OCI-LY1 (cell line): ENCODE results near the gene PDE4D.

Experiments
- EZH2 ChIP-seq: fragments of 200-600 bp; sonication (generic), shearing (Covaris generic); IDR thresholded peaks from 2 replicates; pipeline ENCODE4 v1.8.0; 2017; ENCODE audit warnings: borderline replicate concordance, mixed run types, mild to moderate bottlenecking, antibody characterized with exemption, low read length, moderate library complexity, mixed read lengths
- TF ChIP-seq, protein P1 (sequence below): fragments of 200-600 bp; sonication (generic), shearing (Covaris generic); IDR thresholded peaks from 2 replicates; pipeline ENCODE4 v1.5.1; 2017; ENCODE audit warnings: mild to moderate bottlenecking, antibody characterized with exemption, low read length, moderate library complexity, mixed read lengths

DNA sequence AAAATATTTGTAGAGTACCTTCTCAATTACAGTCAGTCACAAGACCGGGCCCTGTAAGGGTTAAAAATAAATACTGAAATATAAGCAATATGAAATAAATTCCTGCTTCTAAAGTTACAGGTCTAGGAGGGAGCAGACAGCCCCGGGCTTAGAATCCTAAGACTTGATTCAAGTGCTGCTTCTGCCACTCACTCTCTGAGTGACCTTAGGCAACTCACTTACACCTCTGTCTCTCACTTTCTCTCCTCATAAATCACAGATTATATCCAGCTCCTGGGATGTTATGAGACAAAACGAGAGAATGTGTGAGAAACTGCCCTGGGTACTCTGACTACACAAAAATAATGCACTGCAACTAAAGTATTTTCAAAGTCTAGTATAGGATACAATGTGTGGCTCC, 101.9 kb downstream of the PDE4D start:
- TF ChIP-seq, protein P1, sequence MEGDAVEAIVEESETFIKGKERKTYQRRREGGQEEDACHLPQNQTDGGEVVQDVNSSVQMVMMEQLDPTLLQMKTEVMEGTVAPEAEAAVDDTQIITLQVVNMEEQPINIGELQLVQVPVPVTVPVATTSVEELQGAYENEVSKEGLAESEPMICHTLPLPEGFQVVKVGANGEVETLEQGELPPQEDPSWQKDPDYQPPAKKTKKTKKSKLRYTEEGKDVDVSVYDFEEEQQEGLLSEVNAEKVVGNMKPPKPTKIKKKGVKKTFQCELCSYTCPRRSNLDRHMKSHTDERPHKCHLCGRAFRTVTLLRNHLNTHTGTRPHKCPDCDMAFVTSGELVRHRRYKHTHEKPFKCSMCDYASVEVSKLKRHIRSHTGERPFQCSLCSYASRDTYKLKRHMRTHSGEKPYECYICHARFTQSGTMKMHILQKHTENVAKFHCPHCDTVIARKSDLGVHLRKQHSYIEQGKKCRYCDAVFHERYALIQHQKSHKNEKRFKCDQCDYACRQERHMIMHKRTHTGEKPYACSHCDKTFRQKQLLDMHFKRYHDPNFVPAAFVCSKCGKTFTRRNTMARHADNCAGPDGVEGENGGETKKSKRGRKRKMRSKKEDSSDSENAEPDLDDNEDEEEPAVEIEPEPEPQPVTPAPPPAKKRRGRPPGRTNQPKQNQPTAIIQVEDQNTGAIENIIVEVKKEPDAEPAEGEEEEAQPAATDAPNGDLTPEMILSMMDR = no peak
- TF ChIP-seq EZH2 = no peak
